ENCODE results near the gene ATG4D.

GRCh38 chr19:10582091-10582490, 38.4 kb downstream of the ATG4D start:
- TF ChIP-seq CTCF (IDR thresholded peaks at IDR 0.05; ENCODE audit: insufficient read depth, low read length, poor library complexity, severe bottlenecking) = no peak
- TF ChIP-seq EZH2phosphoT487 (conservative IDR thresholded peaks at IDR 0.05; ENCODE audit: low read length) = no peak
